Mucosa of gallbladder (tissue), 1 donor: ENCODE data around the gene NAPEPLD. TPM values are rescaled to one million over a fixed set of nuclear protein-coding genes. Genes with fewer than 3 reads are reported as not detected.
A peak's percentile ranks its signal among the peaks of the same experiment; 100 is the strongest.
"Not testable (repeated sequence)": the region's sequence is repeated elsewhere in the genome, so short reads cannot be mapped to it uniquely, and the experiment has no call there.

Experiments
- DNase-seq: peaks from one replicate; pipeline ENCODE4 v3.0.0-alpha.2; 2020; ENCODE audit warnings: low spot score
- total RNA-seq: library from RNA; stranded (reverse); gene quantifications from one replicate; pipeline ENCODE4 v1.2.1, GENCODE V29; 2021
- donor health status: DM: no; HTN: no; CAD: no.

NAPEPLD gene
- total RNA-seq, 1 donor from 2014 or later: 58.2 TPM

DNA sequence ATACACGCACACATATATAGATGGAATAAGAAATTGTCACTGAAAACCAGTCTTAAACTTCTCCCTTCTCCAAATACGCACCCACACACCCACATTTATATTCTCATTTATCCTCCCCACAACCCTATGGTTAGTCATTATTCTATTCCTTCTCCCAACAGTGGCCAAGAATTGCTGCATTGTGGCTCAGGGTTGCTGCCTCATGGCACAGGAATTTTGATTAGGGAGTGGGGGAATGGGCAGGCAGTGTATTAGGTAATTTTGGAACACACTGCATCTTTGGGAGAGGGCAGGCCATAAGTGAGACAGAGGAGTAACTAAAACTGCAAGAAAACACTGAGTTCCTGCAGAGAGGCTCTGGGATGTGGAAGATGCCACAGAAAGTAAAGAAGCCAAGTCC is 35.7 kb downstream of the NAPEPLD start:
- no peak for DNase-seq

GRCh38 chr7:103106703-103107070 is 42.2 kb downstream of the NAPEPLD start:
- DNase-seq: not testable (repeated sequence)

GRCh38 chr7:103106005-103106702 is 42.7 kb downstream of the NAPEPLD start:
- no peak for DNase-seq

GRCh38 chr7:103101543-103101942 is 47.4 kb downstream of the NAPEPLD start:
- no peak for DNase-seq

GRCh38 chr7:103100348-103100747 is 48.6 kb downstream of the NAPEPLD start:
- DNase-seq: no peak

DNA sequence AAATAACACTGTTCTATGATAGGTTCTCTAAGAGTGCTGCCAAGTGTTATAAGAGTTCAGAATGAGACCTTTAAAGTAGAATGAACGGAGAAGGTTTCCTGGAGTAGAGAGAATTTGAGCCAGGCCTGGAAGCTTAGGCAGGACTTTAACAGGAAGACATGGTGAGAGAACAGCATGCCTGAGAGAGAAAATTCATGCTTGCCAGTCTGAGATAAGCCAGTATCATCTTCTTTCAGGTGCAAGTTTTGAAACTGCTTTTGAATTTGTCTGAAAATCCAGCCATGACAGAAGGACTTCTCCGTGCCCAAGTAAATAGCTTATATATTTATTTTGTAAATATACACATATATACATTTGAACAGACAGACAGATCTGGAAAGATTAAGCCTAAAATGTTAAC is 51.9 kb downstream of the NAPEPLD start:
- no peak for DNase-seq

DNA sequence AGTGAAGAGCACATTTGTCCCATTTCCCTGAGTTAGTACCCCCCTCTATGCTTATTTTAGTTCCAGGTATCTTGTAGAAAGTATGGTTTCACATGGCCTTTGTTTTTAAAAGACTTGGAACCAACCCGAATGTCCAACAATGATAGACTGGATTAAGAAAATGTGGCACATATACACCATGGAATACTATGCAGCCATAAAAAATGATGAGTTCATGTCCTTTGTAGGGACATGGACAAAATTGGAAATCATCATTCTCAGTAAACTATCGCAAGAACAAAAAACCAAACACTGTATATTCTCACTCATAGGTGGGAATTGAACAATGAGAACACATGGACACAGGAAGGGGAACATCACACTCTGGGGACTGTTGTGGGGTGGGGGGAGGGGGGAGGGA is 53.3 kb downstream of the NAPEPLD start:
- DNase-seq: not testable (repeated sequence)

- no peak for DNase-seq
Observed at GRCh38 chr7:103094102-103094501, 54.8 kb downstream of the NAPEPLD start.

- DNase-seq: no peak
Observed at GRCh38 chr7:103093429-103093828, 55.5 kb downstream of the NAPEPLD start.

GRCh38 chr7:103092321-103092720 is 56.6 kb downstream of the NAPEPLD start:
- not testable (repeated sequence) for DNase-seq

DNA sequence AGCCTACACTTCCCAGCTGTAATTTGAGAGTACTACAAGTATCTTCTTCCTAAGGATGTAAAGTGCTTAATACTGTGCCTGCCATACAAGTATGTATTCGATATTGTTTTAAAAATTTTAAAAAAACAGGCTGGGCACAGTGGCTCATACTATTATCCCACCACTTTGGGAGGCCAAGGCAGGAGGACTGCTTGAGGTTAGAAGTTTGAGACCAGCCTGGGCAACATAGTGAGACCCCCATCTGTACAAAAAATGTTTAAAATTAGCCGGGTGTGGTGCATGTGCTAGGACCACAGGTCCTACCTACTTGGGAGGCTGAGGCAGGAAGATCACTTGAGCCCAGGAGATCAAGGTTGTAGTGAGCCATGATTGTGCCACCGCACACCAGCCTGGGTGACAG is 65.7 kb downstream of the NAPEPLD start:
- no peak for DNase-seq

DNA sequence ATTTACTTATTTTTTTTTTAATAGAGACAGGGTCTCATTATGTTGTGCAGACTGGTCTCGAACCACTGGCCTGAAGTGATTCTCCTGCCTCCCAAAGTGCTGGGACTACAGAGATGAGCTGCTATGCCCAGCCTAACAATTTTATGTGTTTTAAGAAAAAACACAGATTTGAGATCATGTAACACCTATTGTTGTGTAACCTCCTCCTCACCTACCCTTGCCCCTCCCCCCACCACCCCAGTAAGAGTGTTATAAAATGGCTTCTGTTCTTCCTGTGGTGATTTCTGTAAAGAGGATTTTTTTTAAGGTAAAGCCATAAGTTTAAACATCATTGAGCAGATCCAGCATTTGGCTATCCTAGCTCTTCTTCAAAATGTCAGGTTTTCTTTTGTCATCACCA is 66.4 kb downstream of the NAPEPLD start:
- no peak for DNase-seq

GRCh38 chr7:103080923-103081322 is 68.0 kb downstream of the NAPEPLD start:
- no peak for DNase-seq

GRCh38 chr7:103079836-103080235 is 69.1 kb downstream of the NAPEPLD start:
- DNase-seq: no peak

- not testable (repeated sequence) for DNase-seq
Observed at GRCh38 chr7:103078226-103078625, 70.7 kb downstream of the NAPEPLD start.

- no peak for DNase-seq
Observed at GRCh38 chr7:103077318-103077717, 71.6 kb downstream of the NAPEPLD start.

DNA sequence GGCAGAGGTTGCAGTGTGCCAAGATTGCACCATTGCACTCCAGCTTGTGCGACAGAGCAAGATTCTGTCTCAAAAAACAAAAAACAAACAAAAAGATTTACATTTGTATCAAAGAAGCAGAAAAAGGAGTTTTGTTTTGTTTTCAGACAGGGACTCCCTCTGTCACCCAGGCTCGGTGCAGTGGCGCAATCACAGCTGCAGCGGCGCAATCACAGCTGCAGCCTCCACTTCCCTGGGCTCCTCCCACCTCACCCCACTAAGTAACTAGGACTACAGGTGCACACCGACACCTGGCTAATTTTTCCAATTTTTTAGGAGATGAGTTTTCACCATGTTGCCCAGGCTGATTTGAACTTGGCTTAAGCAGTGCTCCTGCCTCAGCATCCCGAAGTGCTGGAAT is 72.1 kb downstream of the NAPEPLD start:
- DNase-seq: no peak

GRCh38 chr7:103075337-103075918 is 73.5 kb downstream of the NAPEPLD start:
- peak; percentile 18 for DNase-seq

DNA sequence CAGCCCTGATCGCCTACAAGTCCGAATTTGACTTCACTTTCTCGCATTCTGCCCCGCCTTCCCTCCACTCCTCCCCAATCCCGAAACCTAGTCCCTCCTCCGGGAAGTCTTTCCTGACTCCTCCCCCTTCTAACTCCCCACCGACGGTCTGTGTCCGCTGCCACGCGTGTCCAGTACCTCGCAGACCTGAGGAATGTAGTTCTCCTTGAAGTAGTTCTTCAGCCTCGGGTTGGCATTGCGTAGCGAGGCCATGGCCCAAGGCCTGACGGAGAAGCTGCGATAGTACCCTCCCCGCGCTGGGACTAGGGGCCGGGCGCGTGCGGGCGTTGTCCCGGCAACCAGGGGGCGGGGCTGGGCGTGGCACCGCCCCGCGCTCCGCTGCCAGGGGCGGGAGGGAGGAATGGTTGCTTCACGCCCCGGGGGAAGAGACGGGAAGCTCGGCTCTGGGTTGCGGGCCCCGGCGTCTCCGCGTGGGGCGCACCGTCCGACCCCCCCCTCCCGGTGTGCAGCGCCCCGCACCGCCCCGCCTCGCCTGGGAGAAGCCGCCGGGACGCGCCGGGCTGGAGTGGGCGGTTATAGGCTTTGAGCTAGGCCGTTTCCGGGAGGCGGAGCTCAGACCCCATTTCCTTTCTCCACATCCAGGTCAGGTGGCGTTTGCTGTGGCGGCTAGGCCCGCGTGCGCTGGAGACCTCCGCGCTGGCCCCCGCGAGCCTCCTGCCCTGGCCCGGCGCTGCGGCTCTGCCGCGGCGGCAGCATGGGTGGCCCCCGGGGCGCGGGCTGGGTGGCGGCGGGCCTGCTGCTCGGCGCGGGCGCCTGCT is 74.2 kb downstream of the NAPEPLD start, which contains the start of the genes ARMC10 and FBXL13:
Gene ARMC10, plus strand, starts transcription at position 622 of the 818 bp plus-strand sequence. Its CDS starts 133 bp downstream, at position 755.
Gene FBXL13, minus strand, starts transcription at position 278 of the 818 bp plus-strand sequence.
- peak; percentile 90 for DNase-seq

DNA sequence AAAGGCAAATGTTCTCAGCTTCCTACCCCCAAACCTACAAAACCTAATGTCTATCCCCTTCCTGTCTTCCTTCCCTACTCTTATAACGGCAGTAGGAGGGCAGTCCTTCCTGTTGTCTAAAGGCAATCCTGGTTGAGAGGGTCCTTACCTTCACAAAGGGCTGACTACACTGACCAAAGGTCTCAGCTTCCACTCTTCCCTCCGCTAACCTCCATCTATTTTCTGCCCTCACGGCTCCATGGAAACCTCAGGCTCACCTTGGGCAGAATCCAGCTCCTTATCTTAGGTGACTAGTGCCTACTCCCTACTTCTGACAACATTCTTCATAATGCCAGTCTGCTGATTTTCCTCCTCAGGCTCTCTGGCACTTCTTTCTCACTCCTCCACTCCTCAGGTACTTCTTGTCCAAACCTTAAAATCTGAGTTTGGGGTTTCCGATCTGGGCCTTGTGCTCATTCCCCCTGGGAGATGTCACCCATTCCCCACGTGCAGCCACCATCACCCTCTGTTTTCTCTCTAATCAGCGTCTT is 74.8 kb downstream of the NAPEPLD start:
- peak; percentile 15 for DNase-seq

DNA sequence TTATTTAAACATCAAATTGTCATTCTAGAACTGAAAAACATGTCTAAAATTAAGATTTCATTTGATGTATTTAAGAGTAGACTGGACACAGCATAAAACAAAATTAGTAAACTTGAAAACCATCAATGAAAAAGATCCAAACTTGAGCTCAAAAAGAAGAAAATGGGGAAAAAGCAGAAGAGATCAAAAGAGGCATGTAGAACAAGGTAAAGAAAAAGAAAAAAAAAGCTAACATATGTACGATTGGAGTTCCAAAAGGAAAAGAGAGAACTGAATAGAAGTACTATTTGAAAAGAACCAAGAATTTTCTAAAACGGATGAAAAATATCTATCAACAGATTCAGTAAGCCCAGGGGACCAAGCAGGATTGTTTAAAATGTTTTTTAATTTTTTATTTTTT is 77.9 kb downstream of the NAPEPLD start:
- no peak for DNase-seq
